HG02981 (cell line): ENCODE data around the gene ZEB2.

Source experiments
- ATAC-seq: cut with Tn5 transposase; IDR thresholded peaks from one replicate; pipeline ENCODE4 v1.9.1; 2021; ENCODE audit warnings: mild to moderate bottlenecking, moderate library complexity; ENCODE audit not compliant: unreplicated experiment

The ZEB2 gene

DNA sequence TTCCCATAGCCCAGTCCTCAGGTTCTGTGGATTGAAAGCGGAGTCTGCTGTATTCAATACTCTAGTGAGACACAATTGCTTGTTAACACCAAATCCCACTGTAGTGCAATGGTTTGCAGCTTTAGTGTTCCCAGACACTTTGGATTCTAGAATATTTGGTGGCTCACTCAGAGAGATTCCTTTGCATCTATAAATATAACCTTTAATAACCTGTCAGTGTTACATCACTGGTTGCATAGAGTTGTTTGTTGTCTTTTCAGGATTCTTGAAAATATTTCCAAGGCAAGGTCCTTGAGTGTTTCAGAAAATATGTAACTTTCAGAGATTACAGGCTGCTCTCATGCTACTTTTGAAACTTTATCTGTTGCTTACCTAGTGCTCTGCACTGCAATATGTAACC, 157.5 kb downstream of the ZEB2 start:
- ATAC-seq, result no peak

DNA sequence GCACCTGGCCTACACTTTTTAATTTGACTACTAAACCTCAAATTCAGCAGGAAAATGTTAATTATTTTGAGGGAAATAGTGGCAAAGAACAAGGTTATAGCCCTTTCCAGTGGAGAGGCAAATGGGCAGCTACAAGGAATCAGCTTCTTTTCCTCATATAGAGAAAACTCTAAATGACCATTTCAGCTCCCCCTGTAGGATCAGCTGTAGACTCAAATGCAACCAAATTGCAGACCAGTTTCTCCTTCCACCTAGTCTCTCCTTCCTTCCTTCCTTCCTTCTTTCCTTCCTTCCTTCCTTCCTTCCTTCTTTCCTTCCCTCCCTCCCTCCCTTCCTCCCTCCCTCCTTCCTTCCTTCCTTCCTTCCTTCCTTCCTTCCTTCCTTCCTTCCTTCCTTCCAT, 158.2 kb downstream of the ZEB2 start:
- no peak for ATAC-seq

DNA sequence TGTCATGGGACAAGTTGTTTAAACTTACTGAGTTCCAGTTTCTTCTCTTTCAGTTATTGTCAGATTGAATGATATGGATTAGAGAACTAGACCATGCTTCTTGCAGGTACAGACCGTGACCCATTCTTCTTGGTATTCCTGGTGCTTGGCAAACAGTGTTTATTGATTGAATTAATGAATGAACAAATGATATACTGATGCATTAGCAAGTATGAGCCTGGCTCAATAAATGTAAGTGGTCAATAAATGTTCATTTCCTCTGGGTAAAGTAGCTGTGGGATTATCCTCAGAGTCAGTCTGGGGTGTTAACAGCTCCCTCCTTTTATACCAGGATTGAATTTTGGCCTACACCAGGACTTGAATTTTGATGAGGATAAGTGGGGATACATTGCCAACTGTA, 160.2 kb downstream of the ZEB2 start:
- no peak for ATAC-seq

- ATAC-seq, result peak; percentile 70
Observed at GRCh38 chr2:144358979-144359541, 160.9 kb downstream of the ZEB2 start.

DNA sequence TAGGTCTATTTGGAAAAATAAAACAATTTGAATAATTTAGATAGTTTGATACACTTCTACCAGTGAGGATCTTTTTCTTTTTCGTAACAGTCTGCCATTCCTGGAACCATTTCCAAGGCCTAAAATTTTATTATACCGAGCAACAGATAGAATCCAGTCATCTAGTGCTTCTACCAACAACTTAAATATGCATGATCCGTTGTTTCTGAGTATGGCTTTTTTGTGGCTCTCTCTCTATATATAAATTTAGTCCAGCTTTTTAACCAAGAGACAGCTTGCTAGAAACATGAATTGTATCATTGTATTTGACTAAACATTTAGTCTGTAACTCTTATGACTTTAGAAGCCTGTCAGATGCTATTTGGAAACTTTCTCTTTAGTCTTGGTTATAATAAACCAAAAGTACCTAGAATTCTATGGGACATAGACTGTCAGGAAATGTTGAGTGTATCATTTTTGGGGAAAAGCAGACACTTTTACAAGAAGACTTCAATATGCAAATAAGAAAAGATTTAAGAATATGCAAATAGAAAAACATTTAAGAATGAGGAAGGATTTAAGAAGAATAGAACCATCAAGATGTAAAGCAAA, 161.4 kb downstream of the ZEB2 start:
- peak; percentile 1 for ATAC-seq

- ATAC-seq, result peak; percentile 79
Observed at GRCh38 chr2:144357623-144358373, 162.1 kb downstream of the ZEB2 start.

DNA sequence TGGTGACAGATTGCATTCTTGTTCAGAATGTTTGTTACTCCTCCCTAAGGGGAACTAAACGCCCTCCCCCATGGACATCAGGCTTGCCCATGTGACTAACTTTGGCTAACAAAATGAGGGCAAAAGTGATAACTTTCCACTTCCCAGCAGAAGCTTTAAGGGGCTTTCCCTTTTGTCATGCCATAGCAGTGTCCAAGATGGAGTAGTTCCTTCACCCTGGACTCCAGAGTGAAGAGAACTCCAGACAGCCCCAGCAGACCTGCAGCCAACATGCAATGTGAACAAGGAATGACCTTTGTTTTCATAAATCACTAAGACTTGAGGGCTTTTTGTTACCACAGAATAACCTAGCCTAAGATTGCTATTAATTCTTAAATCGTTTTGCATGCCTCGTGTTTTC, 163.5 kb downstream of the ZEB2 start:
- no peak for ATAC-seq

DNA sequence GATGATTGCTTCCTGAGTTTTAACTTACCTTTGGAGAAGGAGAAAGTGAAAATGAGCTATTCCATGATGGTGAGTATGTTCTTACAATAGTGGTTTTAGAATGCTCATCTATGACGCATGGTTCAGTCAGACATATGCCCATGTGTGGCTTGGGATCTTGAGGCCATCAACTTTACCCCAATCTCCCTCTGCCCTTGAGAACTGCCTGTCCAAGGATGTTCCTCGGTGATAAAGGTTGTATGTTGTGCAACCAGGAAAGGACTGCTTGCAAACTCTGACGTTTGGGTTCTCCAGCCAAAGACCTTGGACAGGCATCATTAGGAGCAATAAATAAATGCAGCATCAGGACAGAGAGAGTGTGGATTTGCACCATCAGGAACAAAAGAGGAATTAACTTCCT, 165.0 kb downstream of the ZEB2 start:
- ATAC-seq, result no peak

DNA sequence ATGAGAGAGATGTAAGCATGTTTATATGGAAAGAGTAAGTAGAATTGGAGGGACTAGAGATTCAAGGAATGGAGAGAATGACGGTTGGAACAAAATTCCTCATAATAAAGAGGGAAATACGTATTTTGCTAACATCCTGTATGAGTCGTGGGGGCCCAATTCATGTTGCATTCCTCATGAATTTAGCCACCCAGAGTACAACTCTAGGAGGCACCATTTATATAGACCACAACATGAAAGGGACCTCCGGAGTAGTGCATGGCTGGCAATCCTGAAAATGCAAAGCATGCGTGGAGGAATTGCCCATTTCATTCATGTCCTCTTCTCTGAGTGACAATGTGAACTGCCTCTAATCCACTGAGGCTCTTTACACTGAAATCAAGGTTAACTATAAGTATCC, 168.2 kb downstream of the ZEB2 start:
- ATAC-seq, result no peak

- no peak for ATAC-seq
Observed at GRCh38 chr2:144350151-144350802, 169.6 kb downstream of the ZEB2 start.

- no peak for ATAC-seq
Observed at GRCh38 chr2:144349674-144350073, 170.2 kb downstream of the ZEB2 start.

DNA sequence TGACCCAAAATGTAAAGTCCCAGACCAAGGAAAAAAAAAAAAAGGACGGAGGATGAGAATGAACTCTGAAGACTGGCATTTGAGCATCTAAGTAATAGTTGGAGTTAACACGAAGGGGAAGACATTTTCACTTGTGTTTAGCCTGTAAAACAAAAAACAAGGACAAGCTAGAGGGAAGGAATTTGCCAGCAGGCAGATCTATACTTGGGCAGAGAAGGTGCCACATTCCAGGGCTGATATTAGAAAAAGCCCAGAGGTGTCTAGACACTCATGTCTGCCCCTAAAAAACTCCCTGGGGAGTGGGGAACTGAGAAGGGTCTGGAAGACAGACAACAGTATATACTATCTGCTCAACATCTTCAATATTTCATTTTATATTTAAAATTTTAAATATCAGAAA, 171.1 kb downstream of the ZEB2 start:
- ATAC-seq, result no peak

DNA sequence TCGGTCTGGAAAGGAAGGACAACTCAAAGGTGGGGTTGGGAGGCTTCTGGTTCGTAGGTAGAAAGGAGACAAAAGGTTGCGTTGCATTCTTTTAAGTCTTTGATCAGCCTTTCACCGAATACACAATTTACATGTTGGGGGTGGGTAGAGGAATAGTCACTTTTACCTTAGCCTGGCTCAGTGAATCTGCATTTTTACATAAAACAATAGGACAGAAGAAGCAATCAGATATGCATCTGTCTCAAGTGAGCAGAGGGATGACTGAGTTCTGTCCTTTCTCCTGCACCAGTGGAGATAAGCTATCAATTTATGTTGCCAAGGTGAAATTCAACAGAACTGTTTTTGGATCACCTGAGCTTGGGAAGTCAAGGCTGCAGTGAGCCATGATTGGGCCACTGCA, 173.7 kb downstream of the ZEB2 start:
- ATAC-seq, result no peak

DNA sequence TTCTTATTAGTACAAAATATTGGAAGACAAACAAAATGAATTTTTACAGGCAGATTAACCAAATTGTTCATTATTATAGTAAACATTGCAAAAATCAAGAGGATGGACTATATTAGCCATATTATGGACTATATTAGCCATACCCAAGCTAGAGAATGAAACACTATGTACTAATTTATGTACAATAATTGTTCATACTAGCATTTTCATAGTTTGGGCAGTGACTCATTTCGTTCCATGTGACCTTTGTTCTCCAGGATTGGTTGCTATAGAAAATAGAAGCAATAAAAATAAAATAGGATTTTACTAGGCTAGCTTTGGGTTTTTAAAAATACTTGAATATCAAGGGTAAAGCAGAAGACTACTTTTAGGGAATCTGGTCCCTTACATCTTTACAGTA, 176.8 kb downstream of the ZEB2 start:
- ATAC-seq, result no peak

DNA sequence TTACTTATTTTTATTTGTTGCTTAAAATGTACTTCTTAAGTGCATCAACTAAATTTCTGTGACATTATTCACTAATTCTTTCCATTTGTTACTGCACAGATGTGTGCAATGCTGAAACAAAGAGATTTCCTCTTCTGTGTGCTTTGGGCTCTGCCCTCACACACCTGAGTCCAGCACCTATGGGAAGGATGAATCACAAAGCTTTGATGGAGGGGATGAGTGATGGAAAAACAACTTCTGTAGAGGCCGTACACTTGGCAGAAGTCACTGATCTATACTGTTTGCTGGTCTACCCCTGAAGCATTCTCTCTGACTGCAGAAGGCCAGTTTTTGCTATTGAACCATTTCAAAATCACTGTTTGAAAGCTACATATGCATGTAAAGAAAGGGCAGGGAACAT, 178.4 kb downstream of the ZEB2 start:
- ATAC-seq, result no peak

DNA sequence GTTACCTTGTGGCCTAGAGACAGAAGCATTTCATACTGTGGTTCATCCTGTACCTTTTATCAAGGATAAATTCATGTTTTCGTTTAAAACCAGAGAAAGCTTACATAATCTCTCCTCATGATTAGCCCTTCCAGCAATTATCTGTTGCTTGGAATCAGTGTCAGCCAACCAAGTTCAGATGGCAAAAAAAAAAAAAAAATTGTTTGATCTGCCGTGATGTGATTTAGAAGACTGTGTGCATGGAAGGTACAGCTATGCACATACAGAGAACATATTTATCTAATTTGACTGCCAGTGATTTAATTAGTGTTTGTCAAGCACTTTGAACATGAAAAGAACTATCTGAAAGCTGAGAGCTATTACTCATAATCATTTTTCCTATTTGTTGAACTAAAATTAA, 180.9 kb downstream of the ZEB2 start:
- no peak for ATAC-seq

DNA sequence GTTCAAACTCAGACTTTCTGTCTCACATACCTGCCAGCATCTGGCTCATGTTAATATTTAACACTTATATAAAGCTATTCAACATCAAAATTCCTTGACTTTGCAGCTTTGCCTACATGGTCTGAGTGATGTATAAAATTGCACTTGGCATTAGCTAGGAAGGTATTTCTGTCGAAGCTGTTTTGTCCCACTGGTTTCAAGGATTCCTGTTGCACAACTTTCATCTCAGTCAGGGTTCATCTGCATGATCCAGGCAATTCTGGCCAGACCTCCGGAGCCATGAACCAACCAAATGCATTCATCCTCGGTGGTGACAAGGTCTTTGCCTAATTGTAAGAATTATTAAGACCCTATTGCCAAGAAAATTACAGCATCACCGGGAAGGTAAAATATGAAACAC, 185.4 kb downstream of the ZEB2 start:
- ATAC-seq, result no peak
